Adrenal gland (tissue), 5 donors: ENCODE data around the gene NEK7.

ENCODE experiments used
- POLR2A ChIP-seq, 2 donors: fragments of 450-650 bp; IDR thresholded peaks; one replicate each; pipeline ENCODE4 v1.6.1; 2017; ENCODE audit warnings: antibody characterized with exemption in 2 of 2, mild to moderate bottlenecking in 2 of 2, moderate library complexity in 1 of 2
- TF ChIP-seq, protein P1 (sequence below), 6 experiments: fragments of 450-650 bp in 4 of 6; fragments of 200-600 bp in 2 of 6; sonication (generic) in 1 of 6; IDR thresholded peaks; 1 replicate in 5 of 6; 2 replicates in 1 of 6; pipeline versions ENCODE4 v1.5.1 to v1.8.0; 2016 to 2021; ENCODE audit warnings: antibody characterized with exemption in 6 of 6, mild to moderate bottlenecking in 2 of 6, moderate library complexity in 1 of 6
- donor health status: DM: no; HTN: no; CAD: no.

DNA sequence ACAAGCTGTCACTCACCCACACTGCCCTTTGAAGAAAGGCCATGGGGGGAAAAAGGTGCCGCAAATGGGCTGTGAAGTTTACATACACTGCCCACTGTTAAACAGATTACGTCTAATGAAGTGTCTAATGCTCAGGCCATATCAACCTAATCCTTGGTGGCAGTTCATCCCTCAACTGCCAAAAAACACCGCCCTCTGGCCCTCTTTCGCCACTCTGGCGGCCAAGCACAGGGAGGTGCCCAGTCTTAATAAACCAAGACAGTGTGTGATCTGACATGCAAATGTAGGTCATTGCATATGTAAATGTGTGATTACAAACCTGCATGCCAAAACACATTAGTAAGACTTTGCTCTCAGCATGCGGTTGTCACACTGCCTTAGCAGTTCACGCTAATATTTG is 89.5 kb downstream of the NEK7 start:
- TF ChIP-seq, protein P1, sequence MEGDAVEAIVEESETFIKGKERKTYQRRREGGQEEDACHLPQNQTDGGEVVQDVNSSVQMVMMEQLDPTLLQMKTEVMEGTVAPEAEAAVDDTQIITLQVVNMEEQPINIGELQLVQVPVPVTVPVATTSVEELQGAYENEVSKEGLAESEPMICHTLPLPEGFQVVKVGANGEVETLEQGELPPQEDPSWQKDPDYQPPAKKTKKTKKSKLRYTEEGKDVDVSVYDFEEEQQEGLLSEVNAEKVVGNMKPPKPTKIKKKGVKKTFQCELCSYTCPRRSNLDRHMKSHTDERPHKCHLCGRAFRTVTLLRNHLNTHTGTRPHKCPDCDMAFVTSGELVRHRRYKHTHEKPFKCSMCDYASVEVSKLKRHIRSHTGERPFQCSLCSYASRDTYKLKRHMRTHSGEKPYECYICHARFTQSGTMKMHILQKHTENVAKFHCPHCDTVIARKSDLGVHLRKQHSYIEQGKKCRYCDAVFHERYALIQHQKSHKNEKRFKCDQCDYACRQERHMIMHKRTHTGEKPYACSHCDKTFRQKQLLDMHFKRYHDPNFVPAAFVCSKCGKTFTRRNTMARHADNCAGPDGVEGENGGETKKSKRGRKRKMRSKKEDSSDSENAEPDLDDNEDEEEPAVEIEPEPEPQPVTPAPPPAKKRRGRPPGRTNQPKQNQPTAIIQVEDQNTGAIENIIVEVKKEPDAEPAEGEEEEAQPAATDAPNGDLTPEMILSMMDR (IDR thresholded peaks at IDR 0.05): no peak
- no peak for TF ChIP-seq POLR2A (IDR thresholded peaks at IDR 0.05)
